ENCODE measurements around the gene ZNF521.

GRCh38 chr18:25295624-25296138 lies 56.3 kb downstream of the ZNF521 start:
- TF ChIP-seq TAF1 (IDR thresholded peaks at IDR 0.05; ENCODE audit: borderline replicate concordance, insufficient read depth, low read length) = no peak
- no peak for TF ChIP-seq POLR2AphosphoS5 (IDR thresholded peaks at IDR 0.05; ENCODE audit: low read depth, low read length)
- no peak for TF ChIP-seq REST (IDR thresholded peaks at IDR 0.05; ENCODE audit: insufficient read depth in 1 of 2, low read depth in 2 of 2, low read length in 2 of 2)
- no peak for TF ChIP-seq SIN3A (IDR thresholded peaks at IDR 0.05; ENCODE audit: borderline replicate concordance, insufficient read depth, low read length)

All from PFSK-1 (cell line).